AG04449 (cell line): Measurements from ENCODE around the gene CAMK2B.

Experiments used
- CTCF ChIA-PET: fragments of 350-600 bp; formaldehyde crosslinking; extraction: SDS; loops from one replicate; lab custom pipeline; 2021; ENCODE audit warnings: antibody characterized with exemption; lab: Yijun Ruan, JAX
- POLR2A ChIA-PET: fragments of 400-600, 350-600 bp; formaldehyde crosslinking; extraction: SDS; loops from one replicate; lab custom pipeline; 2020; ENCODE audit warnings: antibody characterized with exemption, inconsistent platforms; lab: Yijun Ruan, JAX
- DNase-seq: peaks from one replicate; pipeline ENCODE4 v3.0.0-alpha.2; 2010; ENCODE audit warnings: low read depth, low spot score
- H3K4me3 ChIP-seq: 2 replicates; pipeline ENCODE4 v1.5.1; 2011; ENCODE audit warnings: low read depth, mild to moderate bottlenecking, control low read depth, low read length
- CTCF ChIP-seq: IDR thresholded peaks from one replicate; pipeline ENCODE4 v1.5.1; 2011; ENCODE audit warnings: mild to moderate bottlenecking, moderate library complexity, low read length, control low read depth, inconsistent platforms; ENCODE audit not compliant: insufficient read depth; ENCODE audit errors: missing control alignments

Gene CAMK2B

GRCh38 chr7:44272456-44272855 lies 52.9 kb downstream of the CAMK2B start:
- POLR2A ChIA-PET = no interaction called here
- CTCF ChIA-PET = no interaction called here
- no peak overlapping the region for H3K4me3 ChIP-seq
- no peak for DNase-seq
- TF ChIP-seq CTCF = no peak

GRCh38 chr7:44269943-44270493 lies 55.4 kb downstream of the CAMK2B start:
- ChIA-PET CTCF (interaction anchor here (1.4 kb wide), 1 partner anchor 15 kb away, joined by 3 read pairs; no protein-coding TSS in a partner anchor), POLR2A (no interaction called here)
- no peak overlapping the region for H3K4me3 ChIP-seq
- TF ChIP-seq CTCF = no peak
- DNase-seq = no peak

- ChIA-PET POLR2A (no interaction called here), CTCF (interaction anchor here (1.4 kb wide), 1 partner anchor 15 kb away, joined by 3 read pairs; no protein-coding TSS in a partner anchor)
- H3K4me3 ChIP-seq = no peak overlapping the region
- no peak for DNase-seq
- no peak for TF ChIP-seq CTCF
Observed at GRCh38 chr7:44269417-44269816, 56.0 kb downstream of the CAMK2B start.

- POLR2A ChIA-PET = no interaction called here
- DNase-seq = no peak
- no peak for TF ChIP-seq CTCF
- CTCF ChIA-PET = no interaction called here
- no peak overlapping the region for H3K4me3 ChIP-seq
Observed at GRCh38 chr7:44268671-44269070, 56.7 kb downstream of the CAMK2B start.

- no peak overlapping the region for H3K4me3 ChIP-seq
- CTCF ChIA-PET = interaction anchor here (1.2 to 1.6 kb wide), 2 partner anchors 26 to 27 kb away, joined by 3 to 6 read pairs; no protein-coding TSS in a partner anchor
- POLR2A ChIA-PET = interaction anchor here (1.2 kb wide), 1 partner anchor 9 kb away, joined by 6 read pairs; no protein-coding TSS in a partner anchor
- no peak for TF ChIP-seq CTCF
- DNase-seq = no peak
Observed at GRCh38 chr7:44267719-44268421, 57.5 kb downstream of the CAMK2B start.

GRCh38 chr7:44267178-44267577 lies 58.2 kb downstream of the CAMK2B start:
- POLR2A ChIA-PET = interaction anchor here (1.2 kb wide), 1 partner anchor 8 kb away, joined by 6 read pairs; no protein-coding TSS in a partner anchor
- TF ChIP-seq CTCF = no peak
- CTCF ChIA-PET = interaction anchor here (1.2 to 1.6 kb wide), 2 partner anchors 25 to 26 kb away, joined by 3 to 6 read pairs; no protein-coding TSS in a partner anchor
- no peak overlapping the region for H3K4me3 ChIP-seq
- DNase-seq = no peak
